GM18508 (cell line): ENCODE data around the gene CCDC33.
"Not testable (repeated sequence)": the region's sequence is repeated elsewhere in the genome, so short reads cannot be mapped to it uniquely, and the experiment has no call there.

Source experiments
- ATAC-seq: cut with Tn5 transposase; IDR thresholded peaks from one replicate; pipeline ENCODE4 v1.9.1; 2021; ENCODE audit warnings: moderate number of reproducible peaks; ENCODE audit not compliant: insufficient read depth, unreplicated experiment

The CCDC33 gene

GRCh38 chr15:74350295-74351275 lies 114.5 kb downstream of the CCDC33 start:
- ATAC-seq: no peak

DNA sequence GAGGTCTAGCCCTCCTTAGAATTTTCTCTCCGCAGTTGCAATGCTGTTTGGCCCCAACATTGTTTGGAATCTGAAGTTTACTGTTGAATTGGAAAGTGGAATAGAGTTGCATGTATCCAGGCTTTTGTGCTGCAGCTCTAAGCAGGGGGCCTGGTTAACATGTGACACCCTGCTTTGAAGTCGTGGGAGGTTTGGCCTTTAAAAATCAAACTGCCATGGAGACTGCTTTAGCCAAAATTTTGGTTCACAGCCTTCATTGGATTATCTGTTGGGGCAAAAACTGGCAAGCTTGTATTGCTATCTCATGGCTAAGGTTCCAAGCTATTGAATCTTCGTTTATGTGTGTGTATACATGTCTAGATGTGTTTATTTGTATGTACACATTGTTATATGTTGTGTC lies 115.5 kb downstream of the CCDC33 start:
- no peak for ATAC-seq

- ATAC-seq: no peak
Measured at GRCh38 chr15:74352393-74352910, 116.3 kb downstream of the CCDC33 start.

GRCh38 chr15:74353992-74354391 lies 117.9 kb downstream of the CCDC33 start:
- not testable (repeated sequence) for ATAC-seq

DNA sequence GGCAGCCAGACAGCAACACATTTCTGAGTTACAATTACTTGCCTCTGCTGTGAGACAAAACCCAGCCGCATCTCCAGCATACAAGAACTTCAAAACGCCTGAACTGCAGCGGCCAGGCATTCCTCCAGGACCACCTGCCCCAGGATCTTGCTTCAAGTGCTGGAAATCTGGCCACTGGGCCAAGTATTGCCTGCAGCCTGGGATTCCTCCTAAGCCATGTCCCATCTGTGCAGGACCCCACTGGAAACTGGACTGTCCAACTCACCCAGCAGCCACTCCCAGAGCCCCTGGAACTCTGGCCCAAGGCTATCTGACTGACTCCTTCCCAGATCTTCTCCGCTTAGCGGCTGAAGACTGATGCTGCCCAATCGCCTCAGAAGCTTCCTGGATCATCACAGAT lies 119.9 kb downstream of the CCDC33 start:
- not testable (repeated sequence) for ATAC-seq

DNA sequence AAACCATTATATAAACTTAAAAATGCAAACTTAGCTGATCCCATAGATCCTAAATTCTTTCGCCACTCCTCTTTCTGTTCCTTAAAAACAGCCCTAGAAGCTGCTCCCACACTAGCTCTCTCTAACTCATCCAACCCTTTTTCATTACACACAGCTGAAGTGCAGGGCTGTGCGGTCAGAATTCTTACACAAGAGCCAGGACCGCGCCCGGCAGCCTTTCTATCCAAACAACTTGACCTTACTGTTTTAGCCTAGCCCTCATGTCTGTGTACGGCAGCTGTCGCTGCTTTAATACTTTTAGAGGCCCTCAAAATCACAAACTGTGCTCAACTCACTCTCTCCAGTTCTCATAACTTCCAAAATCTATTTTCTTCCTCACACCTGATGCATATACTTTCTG lies 121.4 kb downstream of the CCDC33 start:
- not testable (repeated sequence) for ATAC-seq

- ATAC-seq: not testable (repeated sequence)
Measured at GRCh38 chr15:74359376-74359775, 123.2 kb downstream of the CCDC33 start.

- not testable (repeated sequence) for ATAC-seq
Measured at GRCh38 chr15:74360855-74361254, 124.7 kb downstream of the CCDC33 start.

- no peak for ATAC-seq
Measured at GRCh38 chr15:74362482-74362881, 126.4 kb downstream of the CCDC33 start.

- ATAC-seq: no peak
Measured at GRCh38 chr15:74364936-74365597, 128.9 kb downstream of the CCDC33 start.

GRCh38 chr15:74365598-74366445 lies 129.7 kb downstream of the CCDC33 start:
- no peak for ATAC-seq

- ATAC-seq: no peak
Measured at GRCh38 chr15:74367296-74367854, 131.2 kb downstream of the CCDC33 start, which contains the start of gene CYP11A1. Gene CYP11A1 (minus strand): TSS chr15:74367646. CDS start chr15:74367585, 61 bp downstream.

- ATAC-seq: no peak
Measured at GRCh38 chr15:74368121-74368520, 132.0 kb downstream of the CCDC33 start.

DNA sequence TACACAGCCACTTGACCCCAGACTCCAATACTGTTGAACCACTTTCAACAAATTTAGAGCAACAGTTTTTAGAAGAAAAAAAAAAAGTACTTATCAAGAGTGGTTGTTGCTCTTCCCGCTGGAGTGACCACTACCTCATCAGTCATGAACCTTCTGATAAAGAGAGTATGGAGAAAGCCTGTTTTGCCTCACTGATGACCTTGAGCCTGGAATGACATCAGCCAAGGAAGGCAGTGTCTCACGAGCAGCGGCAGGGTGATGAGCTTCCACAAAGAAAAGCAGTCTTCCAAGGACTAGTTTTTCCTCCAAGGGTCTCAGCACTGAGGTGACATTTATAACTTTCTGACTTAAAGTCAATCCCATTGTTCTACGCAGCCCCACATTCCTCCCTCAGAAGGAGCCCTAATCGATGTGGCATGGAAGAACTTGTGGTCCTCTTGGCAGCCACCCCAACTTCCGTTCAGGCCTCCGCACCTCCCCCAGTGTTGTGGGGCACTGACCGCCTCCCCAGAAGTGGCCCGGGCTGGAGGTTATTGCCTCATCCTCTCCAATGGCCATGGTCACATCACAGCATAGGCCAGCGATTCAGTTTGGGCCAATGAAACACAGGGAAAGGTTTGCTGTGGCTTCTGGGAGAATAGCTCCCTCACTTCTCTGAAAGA lies 133.1 kb downstream of the CCDC33 start:
- no peak for ATAC-seq

GRCh38 chr15:74369756-74370155 lies 133.6 kb downstream of the CCDC33 start:
- no peak for ATAC-seq

DNA sequence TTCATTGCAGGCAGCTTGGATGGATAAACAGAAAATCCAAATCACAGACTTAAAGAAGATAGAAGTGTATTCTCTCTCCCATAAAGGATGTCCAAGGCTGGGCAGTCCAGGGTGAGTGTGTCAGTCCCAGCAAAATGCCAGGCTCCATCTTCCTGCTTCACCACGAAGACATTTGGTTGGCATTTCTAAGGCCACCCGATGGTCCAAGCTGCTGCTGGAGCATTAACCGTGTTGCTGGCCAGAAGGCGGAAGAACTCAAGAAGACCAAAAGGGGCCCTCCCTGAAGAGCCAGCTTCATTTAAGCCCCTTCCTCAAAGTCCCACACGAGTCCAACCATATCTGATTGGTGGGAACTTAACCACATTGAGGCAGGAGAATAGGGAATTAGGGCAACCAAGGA lies 134.3 kb downstream of the CCDC33 start:
- ATAC-seq: no peak

DNA sequence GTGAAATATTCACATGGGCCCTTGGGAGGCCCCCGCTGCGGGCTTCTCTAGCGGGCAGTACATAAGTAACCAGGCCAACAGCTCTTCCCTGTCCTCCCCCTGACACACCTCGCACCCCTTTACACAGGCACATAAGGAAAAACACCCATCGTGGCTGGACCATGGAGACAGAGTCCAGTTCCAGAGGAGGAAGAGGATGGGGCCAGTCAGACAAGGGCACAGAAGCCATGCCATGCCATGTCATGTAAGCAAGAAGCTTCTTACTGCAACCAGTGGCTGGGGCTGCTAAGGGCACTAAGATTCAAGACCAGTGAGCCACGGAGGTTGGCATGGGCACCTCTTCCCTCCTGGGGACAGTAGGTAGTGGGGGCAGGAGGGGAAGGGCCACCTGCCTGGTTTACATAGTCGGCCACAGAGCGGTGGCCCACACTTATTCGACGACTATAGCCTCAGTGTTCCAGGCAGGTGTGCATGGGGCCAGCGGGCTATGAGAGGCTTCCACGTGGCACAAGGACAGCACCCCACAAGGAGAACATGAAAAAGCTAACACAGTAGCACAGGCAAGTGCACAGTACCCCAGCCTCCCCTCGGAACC lies 137.0 kb downstream of the CCDC33 start:
- ATAC-seq: no peak

GRCh38 chr15:74373731-74374647 lies 137.9 kb downstream of the CCDC33 start:
- ATAC-seq: no peak
